HL-60 (cell line): ENCODE results near the gene VCX3B.
"Not testable (repeated sequence)": the region's sequence is repeated elsewhere in the genome, so short reads cannot be mapped to it uniquely, and the experiment has no call there.

Source experiments
- DNase-seq, 2 experiments: peaks; one replicate each; pipeline ENCODE4 v3.0.0-alpha.2; 2010 to 2020; ENCODE audit warnings: low read depth in 1 of 2, low spot score in 1 of 2
- H3K27ac ChIP-seq: fragments of 250-450 bp; sonication (Bioruptor Pico); replicated peaks from 2 replicates; pipeline ENCODE4 v1.5.1; 2020; ENCODE audit warnings: mild to moderate bottlenecking, moderate library complexity
- H3K27me3 ChIP-seq: fragments of 250-450 bp; sonication (Bioruptor Pico); 2 replicates; pipeline ENCODE4 v1.5.1; 2021; ENCODE audit warnings: mild to moderate bottlenecking, moderate library complexity; ENCODE audit not compliant: insufficient read depth, poor library complexity, severe bottlenecking
- H3K4me3 ChIP-seq: replicated peaks from 2 replicates; pipeline ENCODE4 v1.5.1; 2011; ENCODE audit warnings: mild to moderate bottlenecking, control low read depth, low read length; ENCODE audit not compliant: insufficient read depth
- CTCF ChIP-seq: IDR thresholded peaks from one replicate; pipeline ENCODE4 v1.5.1; 2011; ENCODE audit warnings: low read length, control low read depth, inconsistent platforms; ENCODE audit not compliant: insufficient read depth
- GABPA ChIP-seq: IDR thresholded peaks from 2 replicates; pipeline ENCODE4 v1.6.1; 2012; ENCODE audit warnings: low read depth
- POLR2AphosphoS5 ChIP-seq: IDR thresholded peaks from 2 replicates; pipeline ENCODE4 v1.6.1; 2012; ENCODE audit warnings: low read depth
- REST ChIP-seq: IDR thresholded peaks from 2 replicates; pipeline ENCODE4 v1.6.1; 2012; ENCODE audit warnings: low read depth; ENCODE audit not compliant: insufficient replicate concordance
- SPI1 ChIP-seq: IDR thresholded peaks from 2 replicates; pipeline ENCODE4 v1.6.1; 2012; ENCODE audit warnings: low read depth, mild to moderate bottlenecking, borderline replicate concordance

VCX3B gene

DNA sequence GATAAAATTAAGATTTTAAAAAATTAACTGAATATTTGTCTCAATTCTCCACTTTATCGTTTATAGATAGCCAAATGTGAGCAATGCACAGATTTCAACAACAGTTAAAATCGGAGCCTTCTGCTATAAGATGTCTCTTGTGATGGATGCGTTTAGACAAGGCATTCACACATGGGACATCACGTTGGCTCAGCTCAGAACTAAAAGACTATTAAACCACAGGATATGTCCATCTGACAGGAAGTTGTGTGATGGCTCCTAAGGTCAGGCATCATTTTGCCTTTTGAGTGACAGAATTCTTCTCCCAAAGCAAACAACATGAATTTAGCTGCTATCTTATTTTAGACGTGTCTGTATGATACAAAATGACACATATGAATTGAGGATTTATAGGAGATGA, 17.3 kb upstream of the VCX3B start:
- no peak for TF ChIP-seq REST
- no peak for TF ChIP-seq SPI1
- TF ChIP-seq POLR2AphosphoS5: no peak
- TF ChIP-seq GABPA: no peak
- TF ChIP-seq CTCF: no peak
- no peak overlapping the region for H3K4me3 ChIP-seq
- H3K27ac ChIP-seq: no peak overlapping the region
- no peaks in the 10 kb centered on the region for H3K27me3 ChIP-seq
- no peak for DNase-seq

- not testable (repeated sequence) for DNase-seq, H3K4me3 ChIP-seq, H3K27me3 ChIP-seq, H3K27ac ChIP-seq
Observed at GRCh38 chrX:8452343-8452742, 12.3 kb upstream of the VCX3B start.

- TF ChIP-seq POLR2AphosphoS5 (no peak), GABPA (no peak), REST (no peak), CTCF (no peak), SPI1 (no peak)
Observed at GRCh38 chrX:8453611-8454010, 11.0 kb upstream of the VCX3B start.

DNA sequence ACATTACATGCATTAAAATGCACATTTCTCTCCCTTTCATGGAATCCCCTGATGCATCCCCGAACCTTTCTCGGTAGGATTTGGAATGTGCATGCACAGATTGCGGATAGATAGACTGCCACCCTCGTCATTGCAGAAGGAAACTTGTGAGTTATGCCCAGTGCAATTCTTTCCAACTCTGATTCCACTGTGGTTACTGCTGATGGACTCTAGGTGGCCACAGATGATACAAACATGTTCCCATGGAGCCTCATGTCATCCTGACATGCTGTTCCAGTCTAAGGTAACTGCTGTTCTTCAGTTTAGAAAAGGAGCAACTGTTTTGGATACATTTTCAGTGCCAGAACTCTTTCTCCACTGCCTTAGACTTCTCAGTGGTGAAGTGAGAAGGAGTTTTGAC, 9.1 kb upstream of the VCX3B start:
- DNase-seq: no peak
- no peak for TF ChIP-seq GABPA
- no peak for TF ChIP-seq CTCF
- TF ChIP-seq SPI1: no peak
- no peak for TF ChIP-seq REST
- TF ChIP-seq POLR2AphosphoS5: no peak
- Histone ChIP-seq H3K27ac (no peak overlapping the region), H3K27me3 (no peaks in the 10 kb centered on the region), H3K4me3 (no peak overlapping the region)

More at GRCh38 chrX:8453611-8454010, 11.0 kb upstream of the VCX3B start:
- DNase-seq: no peak
- Histone ChIP-seq H3K27me3 (no peaks in the 10 kb centered on the region), H3K4me3 (no peak overlapping the region), H3K27ac (no peak overlapping the region)
